Measurements from ENCODE around the gene ABCA9. TPM values are rescaled to one million over a fixed set of nuclear protein-coding genes. Genes with fewer than 3 reads are reported as not detected.

Gene ABCA9
- total and polyA plus RNA-seq, 9 of the 15 experiments (the other 6 are each of a cell fraction or from before 2014, with no cell fraction given), result 0.04 TPM; not detected in 8

GRCh38 chr17:69043098-69043734 is 17.5 kb downstream of the ABCA9 start (continued):
- TF ChIP-seq CEBPG (CRISPR knock-in tag; IDR thresholded peaks at IDR 0.05) (no peak), CEBPG (tag; conservative IDR thresholded peaks at IDR 0.05 in 1 of 2, IDR thresholded peaks at IDR 0.05 in 1 of 2) (0 out of 4 replicates have a peak, but pooled peaks of 1 of the 2 experiments have one; percentile 35), NR2C2 (CRISPR knock-in tag; IDR thresholded peaks at IDR 0.05) (no peak), NR2C2 (tag; IDR thresholded peaks at IDR 0.05) (no peak), E2F4 (CRISPR knock-in tag; IDR thresholded peaks at IDR 0.05; ENCODE audit: low read depth) (no peak), ATF6 (CRISPR knock-in tag; IDR thresholded peaks at IDR 0.05) (no peak), PKNOX1 (IDR thresholded peaks at IDR 0.05) (peak; percentile 17; the same call in 1 of the 2 replicates), MTA3 (IDR thresholded peaks at IDR 0.05; ENCODE audit: borderline replicate concordance) (no peak), ZBTB7A (IDR thresholded peaks at IDR 0.05; ENCODE audit: borderline replicate concordance, control insufficient read depth, low read depth, low read length) (no peak), CBX2 (IDR thresholded peaks at IDR 0.05; ENCODE audit: insufficient read depth, low read length, poor library complexity, severe bottlenecking) (no peak), ETS2 (tag; IDR thresholded peaks at IDR 0.05; ENCODE audit: borderline replicate concordance, poor library complexity, severe bottlenecking) (no peak), SMARCE1 (IDR thresholded peaks at IDR 0.05) (no peak)
